ENCODE measurements around the gene SLC7A6.
A peak's percentile ranks its signal among the peaks of the same experiment; 100 is the strongest.

SLC7A6 gene

DNA sequence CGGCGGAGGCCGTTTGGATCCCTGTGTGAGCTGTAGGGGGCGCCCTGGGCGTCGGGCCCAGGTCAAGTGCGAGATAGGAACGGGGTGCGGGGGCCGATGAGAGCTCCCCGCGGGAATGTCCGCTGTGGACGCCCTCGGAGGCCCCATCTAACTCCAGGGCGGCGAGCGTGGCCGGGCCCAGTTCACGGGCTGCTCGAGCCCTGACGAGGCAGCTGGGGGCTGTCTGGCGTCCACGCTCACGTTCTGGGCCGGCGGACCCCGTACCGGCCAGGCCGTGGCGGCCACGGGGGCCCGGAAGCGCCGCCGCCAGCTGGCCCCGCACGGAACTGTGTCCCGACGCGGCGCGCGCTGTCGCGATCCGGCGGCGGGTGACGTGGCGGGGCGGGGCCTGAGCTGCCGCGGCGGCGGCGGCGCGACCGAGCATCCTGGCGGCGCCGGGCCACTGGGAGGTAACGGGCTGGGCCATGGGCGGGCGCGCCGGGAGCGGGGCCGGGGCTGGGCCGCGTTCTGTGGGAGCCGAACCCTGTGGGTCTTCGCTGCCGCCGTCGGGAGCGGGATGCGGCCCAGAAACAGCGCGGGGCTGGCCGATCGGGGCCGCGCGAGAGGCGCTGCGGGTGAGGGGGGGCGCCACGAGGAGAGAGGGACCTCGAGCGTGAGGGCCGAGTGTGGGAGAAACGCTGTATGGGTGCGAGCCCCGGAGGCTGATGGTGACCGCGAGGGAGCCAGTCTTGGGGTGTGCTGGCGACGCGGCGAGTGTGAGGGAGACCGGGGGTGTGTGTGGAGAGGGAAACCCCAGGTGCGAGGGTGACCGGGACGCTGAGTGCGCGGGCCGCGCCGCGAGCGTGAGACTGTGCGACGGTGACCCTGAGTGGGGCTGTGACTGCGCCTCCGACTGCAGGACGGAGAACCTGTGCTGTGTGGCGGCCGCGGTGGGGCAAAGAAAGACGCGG lies at the start of gene SLC7A6:
TSS of gene SLC7A6 (plus strand) at position 399 of the 950 bp plus-strand sequence. CDS start 10,201 bp downstream, outside the sequence.
- DNase-seq, result peak; percentile 88

DNA sequence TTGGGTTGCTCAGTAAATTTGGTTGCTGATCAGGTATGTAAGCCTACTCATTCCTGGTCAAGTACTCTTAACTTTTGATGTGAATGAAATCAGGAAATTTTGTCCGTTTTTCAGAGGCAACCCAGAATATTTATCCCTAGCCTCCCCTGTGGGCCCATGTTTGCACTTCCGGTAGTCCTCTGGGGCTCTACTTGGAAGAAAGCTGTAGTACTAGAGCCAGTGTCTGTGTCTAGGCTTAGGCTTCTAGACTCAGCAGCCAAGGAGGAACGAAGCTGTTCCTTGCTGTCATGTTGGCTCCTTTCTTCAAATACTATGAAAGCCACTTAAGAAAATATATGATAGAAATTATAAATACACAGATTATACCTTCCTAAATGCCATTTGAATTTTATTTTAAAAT lies 49.6 kb upstream of the SLC7A6 start:
- no peak for DNase-seq

DNA sequence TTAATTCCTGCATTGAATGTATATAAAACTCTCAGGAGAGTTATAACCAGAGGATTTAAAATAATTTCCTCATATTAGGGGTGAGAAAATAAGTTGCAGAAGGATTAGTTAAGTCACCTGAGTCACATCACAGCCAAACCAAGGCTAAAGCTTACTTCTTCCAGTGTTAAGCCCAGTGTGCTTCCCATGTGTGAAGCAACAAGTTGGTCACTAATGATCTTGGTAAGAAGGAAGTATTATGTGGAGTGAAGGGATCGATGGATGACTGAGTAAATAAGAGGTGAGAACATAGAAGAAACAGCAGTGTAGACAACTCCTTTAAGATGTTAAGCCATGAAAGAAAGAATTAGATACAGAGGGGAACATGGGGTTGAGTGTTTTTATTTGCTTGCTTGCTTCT lies 49.0 kb upstream of the SLC7A6 start:
- no peak for DNase-seq

DNA sequence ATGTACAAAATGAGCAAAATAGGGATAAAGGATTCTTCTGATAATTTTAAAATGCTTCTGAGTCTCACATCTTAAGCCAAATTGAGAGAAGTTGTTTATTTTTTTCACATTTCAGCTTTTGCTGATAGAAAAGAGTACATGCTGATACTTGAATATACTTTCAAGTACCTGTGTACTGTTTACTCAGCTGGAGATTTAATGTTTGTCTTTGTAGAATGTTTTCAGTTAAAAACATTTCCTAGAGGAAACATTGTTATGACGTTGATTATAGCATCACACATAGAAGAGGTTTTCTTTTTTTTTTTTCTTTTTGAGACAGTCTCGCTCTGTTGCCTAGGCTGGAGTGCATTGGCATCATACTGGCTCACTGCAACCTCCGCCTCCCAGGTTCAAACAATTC lies 48.1 kb upstream of the SLC7A6 start:
- no peak for DNase-seq

DNA sequence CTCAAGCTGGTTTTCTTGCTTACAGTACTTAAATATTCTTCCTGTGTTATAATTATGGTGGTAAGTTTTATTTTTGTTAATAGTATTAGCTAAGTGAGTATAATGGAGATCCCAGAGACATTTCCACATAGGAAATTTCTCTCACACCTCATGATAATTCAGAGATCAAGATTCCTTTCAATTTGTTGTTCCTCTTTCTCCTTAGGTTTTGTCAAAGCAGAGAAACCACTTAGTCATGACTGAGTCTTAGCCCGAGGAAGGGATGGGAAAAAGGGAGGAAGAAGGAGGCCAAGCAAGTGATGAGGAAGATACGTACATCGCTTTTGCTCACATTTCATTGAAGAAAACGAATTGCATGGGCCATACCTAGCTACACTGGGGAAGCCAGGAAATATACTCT lies 46.8 kb upstream of the SLC7A6 start:
- DNase-seq, result no peak

DNA sequence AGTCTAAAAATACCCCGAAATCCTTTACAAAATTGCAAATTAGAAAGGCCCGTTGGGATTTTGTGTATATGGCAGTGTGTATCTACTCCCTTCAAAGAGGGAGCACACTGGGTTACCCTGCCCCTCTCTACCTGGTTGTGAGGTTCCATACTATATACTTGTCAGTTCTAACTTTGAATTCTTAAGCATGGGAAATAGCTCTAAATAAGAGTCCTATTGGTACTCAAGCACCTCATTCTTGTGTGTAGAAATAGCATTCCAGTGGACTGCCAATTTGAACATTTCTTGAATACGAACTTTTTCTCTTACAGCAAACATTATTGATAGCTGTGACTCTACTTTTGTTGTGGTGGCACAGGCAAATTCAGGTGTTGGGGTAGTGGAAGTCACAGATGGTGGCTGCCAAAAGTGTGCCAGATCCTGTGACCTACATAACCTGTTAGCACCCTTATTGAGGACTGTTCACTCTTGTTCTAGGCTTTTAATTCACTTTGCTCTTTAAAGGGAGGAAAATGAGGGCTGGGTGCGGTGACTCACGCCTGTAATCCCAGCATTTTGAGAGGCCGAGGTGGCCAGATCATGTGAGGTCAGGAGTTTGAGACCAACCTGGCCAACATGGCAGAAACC lies 44.5 kb upstream of the SLC7A6 start:
- no peak for DNase-seq

DNA sequence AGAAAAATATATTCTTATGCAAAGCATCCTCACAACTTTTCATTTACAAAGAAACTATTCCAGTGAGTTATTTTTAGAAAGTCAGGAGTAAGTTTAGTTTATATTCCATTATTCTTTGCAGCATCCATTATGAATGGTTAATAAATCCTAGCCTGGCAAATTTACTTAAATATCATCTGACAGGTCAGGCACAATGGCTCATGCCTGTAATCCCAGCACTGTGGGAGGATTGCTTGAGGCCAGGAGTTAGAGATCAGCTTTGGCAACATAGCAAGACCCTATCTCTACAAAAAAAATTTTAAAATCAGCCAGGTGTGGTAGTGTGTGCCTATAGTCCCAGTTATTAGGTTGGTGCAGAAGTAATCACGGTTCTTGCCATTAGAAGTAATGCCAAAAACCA lies 41.3 kb upstream of the SLC7A6 start:
- DNase-seq, result no peak

DNA sequence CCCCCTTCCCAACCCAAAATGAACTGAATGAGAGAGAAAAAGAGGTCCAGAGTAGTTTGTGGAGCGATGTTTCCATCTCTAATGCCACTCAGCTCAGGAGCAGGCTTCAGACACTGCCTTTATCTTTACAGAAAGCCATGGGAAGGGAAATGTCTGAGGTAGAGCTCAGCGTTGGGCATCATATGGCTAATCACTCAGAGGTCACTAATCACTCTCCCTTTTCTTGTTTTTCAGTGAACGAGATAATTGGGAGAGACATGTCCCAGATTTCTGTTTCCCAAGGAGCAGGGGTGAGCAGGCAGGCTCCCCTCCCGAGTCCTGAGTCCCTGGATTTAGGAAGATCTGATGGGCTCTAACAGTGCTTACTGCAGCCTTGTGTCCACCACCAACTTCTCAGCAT lies 38.2 kb upstream of the SLC7A6 start:
- DNase-seq, result peak; percentile 71

DNA sequence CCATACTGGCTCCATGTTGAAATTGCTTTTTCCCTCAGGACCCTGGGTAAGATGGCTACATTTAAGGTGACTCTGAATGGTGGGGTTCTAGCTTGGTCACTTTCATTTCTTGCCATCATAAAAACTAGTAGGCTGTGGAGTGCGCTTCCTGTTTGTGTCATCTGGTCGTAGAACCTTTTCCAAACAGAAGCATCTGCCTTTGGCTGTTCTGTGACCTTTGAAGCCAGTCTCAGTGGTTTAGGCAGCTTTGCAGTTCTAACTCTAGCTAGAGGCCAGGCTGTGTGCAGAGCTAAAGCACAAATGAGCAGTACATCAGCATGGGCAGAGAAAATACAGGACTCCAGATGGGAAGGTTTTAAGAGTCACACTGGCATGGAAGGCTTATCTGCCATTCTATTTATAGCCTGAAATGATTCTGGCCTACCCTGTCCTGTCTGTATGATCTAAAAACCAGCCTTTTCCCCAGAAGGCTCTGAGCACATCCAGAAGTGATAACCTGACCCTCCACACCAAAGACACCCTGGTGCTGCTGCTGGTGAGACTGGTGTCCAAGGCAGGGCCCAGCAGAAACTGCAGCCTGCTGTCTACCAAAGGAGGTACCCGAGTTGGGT lies 37.0 kb upstream of the SLC7A6 start:
- no peak for DNase-seq

DNA sequence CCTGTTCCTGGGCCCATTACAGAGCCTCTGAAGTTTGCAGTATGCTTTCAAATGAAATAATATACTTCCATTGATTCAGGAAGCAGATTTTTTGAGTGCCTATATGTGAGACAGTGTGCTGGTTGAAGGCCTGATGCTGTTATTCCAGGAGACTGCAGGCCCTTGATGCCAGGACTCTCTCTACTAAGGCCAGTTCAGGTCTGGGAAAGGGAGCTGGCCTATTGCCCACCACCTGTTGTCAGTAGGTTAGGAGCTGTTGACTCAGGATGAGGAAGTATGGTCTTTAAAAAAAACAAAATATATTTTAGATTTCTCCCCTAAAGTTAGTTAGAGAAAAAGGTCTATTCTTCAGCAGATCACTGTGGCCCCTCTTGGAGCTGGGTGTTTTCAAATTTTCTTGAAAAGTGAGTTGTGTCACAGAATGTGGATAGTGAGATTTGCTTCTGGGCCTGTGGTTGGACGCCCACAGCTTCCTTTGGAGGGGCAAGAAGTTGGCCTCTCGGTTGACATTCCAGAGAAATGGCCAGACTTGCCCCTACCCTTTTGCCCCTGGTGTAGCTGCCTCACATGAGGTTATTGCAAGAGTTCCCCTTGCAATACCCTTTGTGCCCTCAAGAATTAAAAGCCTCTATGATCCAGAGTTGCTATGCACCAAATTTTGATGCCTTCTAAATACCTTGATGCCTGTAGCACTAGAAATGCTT lies 36.3 kb upstream of the SLC7A6 start:
- no peak for DNase-seq

DNA sequence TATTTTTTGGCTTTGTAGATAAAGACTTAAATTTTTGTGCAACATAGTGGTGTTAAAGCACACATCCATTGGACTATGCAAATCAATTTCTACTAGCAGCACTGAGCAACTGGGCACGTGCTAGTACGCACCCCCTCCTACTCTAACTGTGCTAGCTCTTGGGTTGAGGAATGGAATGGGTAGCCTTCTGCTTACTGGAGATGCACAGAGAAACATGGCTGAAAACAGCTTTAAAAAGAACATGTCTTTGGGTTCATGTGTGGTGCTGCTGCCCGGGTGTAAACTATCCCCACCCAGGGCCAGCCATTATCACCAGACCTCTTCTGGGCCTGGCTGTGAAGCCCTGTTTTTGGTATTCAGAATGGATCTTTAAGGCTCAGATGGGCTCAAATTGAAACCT lies 35.7 kb upstream of the SLC7A6 start:
- no peak for DNase-seq

DNA sequence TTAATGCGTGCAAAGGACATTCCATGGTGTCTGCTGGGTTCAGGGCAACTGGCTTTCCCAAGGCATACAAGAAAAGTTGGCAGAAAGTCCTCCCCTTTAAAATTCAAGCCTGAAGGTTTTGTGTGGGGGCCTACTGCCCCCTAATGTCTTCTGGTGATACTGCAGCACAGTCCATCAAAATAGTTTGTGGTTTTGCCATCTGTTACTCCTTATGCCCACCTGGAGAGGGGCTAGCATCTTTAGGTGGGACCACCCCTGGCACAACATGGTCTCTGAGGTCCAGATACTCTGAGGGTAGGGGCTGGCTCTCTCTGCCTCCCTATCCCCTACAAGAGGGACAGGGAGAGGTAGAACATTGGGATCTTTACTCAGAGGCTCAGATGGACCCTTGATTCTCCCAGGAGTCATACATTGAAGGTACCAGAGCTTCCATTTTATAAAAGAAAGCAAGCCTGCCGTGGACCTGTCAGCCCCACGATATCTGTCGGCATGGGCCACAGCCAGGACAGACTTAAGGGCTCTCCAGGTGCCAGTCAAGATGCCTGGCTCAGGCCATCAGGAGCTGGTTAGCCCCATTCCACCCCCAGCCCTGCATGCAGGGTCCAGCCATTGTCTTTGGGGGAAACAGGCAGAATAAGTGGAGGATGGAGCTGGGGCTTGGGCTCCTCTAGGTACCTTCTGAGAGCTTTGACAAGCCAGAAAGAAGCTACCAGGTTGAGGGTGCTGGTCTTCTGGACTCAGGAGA lies 34.7 kb upstream of the SLC7A6 start:
- DNase-seq, result peak; percentile 89

DNA sequence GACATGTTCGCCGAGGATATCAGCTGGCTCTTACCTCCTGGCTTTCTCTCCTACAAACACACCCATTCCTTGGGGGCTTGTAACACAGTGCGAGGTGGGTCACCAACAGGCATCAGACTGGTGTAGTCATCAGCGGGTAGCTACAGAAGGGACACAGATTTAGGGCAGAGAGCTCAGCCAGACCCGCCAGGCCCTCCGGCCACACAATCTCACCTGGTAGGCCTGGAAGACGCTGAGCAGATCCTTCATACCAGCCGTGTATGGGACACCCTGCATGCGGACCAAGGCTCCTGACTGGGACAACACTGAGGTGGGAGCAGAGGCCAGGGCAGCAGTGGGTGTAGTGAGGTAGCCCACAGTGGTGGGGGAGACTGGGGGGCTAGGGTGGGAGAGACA lies 34.2 kb upstream of the SLC7A6 start:
- no peak for DNase-seq

DNA sequence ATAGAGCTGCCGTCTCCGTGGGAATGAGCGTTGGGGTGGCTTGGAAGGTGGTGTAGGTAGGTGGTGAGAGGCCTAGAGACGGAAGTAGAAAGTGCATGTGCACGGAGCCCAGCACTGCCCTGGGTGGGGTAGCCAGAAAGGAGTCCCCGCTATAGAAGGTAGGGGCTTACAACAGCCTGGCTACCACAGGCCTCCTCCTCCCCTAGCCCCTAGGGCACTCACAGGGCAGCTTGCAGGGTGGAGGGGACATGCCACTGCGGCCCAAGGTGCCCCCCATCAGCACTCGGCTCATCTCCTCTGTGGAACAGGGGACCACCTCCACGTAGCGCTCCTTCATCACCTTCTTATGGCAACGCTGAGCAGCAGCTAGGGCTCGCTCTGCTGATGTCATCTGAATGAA lies 33.4 kb upstream of the SLC7A6 start:
- DNase-seq, result no peak

DNA sequence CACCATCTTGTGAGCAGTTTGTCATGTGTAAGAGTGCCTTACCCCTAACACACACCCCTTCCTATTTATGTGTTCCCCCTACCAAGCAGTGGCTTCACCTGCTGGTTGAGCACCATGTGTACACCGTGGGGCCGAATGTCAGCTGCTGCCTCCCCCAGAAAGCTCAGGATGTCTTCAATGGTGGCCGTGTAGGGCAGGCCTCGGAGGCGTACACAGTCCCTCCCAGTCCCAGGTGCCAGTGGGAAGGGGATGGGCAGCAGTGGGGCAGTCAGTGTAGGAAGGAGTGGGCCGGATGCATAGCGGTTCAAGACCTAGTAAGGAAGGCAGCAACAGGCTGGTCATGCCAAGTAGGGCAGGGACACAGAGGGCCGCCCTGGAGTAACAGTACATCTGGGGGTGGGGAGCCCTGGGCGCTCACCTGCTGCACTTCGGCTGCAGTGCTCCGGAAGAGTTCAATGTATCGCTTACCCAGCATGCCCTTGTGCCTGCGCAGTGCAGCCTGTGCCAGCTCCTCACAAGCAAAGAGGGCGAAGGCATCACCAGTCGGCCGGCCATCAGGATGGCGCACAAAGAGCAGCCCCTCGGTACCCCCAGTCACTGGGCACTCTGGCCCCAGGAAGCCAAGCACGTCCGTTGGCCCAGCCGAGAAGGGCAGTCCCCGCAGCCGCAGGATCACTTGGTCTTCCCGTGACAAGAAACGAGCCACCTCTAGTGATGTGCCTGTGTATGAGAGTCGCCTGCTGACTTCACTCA lies 32.8 kb upstream of the SLC7A6 start:
- no peak for DNase-seq

DNA sequence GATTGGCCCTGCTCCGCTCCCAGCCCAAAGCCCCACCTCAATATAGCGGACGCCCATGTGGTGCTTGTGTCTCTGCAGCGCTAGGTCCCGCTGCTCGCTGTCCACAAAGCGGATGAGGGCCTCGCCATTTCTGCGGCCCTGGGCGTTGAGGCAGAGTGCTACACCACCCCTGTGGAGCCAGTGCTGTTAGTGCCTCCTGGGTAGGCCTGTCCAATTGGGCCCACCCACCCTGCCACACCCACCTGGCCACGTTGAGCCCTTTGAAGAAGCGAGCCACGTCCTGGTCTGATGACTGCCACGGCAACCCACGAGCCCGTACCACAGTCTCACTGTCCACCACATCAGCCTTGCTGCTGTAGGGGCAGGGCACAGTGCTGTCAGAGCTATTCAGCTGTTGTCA lies 32.0 kb upstream of the SLC7A6 start:
- DNase-seq, result no peak

DNA sequence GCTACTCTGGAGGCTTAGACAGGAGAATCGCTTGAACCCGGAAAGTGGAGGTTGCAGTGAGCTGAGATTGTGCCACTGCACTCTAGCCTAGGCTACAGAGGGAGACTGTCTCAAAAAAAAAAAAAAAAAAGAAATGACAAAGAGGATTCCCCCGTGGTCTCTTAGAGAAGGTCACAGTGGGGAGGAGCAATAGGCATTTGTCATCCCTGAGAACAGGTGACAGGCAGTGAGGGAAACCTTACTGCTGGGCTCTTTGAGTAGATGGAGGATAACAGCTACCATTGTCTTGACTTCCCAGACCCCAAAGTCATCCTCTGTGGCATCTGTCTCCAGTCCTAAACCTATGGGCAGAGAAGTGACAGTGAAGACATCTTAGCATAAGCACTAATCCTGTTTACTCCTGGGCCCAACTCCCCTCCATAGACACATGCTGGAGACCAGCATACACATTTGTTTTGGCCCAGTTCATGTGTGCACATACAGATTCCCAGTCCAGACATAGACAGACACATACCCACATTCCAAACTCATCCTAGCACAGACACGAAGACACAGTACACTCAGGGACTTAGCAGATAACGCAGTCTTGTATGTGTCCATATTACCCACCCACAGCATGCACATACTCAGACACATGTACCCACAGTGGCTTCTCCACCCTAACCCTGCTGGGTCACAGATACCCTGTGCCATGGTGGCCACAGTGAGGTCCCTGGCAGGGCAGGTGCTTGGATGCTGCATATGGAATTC lies 31.1 kb upstream of the SLC7A6 start:
- no peak for DNase-seq

DNA sequence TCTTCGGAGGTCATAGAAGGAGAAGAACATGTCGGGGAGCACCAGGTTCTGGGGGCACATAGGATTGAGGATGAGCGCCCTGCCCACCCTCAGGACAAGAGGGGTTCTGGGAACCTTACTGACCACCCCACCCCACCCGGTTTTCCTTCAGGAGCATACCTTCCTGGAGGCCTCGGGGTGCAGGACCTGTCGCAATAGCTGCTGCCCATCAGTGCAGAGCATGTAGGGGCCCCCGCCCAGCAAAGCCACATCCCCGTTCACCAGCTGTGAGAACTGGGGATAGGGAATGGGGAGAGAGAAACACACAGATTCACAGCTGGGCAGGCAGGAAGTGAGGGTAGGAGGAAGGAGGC lies 30.5 kb upstream of the SLC7A6 start:
- DNase-seq, result no peak

DNA sequence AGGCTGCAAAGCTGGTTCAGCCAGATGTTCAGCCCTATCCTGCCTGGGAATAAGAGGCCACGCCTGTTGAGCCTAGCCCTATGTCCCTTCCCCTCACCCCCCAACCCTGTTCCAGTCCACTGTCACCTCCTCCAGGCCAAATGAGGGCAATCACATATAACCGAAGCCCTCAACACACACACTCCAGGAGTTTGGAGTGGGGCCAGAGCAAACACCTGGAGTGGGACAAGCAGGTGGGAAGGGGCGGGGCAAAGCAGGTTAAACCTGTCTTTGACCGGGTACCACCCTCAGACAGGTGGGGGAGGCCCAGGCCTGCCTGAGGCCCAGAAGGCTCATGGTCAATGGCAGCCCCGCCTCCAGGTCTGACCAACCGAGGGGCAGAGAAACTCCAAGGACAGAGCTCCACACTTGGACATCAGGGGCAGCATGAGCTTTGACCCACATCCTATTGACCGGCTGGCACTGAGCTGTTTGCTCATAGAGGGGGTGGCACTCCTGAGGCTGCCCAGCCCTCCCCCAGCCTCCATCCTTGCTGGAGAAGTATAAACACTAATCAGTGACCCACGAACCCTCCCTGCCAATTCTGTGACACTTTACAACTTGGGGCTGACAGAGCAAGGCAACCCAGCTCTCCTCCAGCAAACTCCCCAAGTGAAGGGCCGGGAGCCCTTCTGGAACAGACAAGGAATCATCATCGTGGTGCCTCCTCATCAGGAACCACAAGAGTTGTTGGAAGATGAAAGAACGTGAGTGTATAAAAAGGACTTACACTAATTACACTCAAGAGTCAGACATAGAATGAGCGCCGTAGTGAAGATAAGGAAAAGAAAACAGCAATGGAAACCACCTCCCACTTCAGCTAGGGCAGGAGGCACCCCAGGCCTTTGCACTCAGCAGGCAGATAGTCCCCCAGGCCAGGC lies 29.9 kb upstream of the SLC7A6 start:
- peak; percentile 29 for DNase-seq
